Fibroblast of villous mesenchyme (primary cell): Measurements from ENCODE around the gene LDLRAD1. TPM values are rescaled to one million over a fixed set of nuclear protein-coding genes. Genes with fewer than 3 reads are reported as not detected.
"Not testable (repeated sequence)": the region's sequence is repeated elsewhere in the genome, so short reads cannot be mapped to it uniquely, and the experiment has no call there.

Experiments used
- DNase-seq: peaks from one replicate; pipeline ENCODE4 v3.0.0-alpha.2; 2010; ENCODE audit warnings: low read depth
- H3K4me3 ChIP-seq: 2 replicates; pipeline ENCODE4 v1.5.1; 2011; ENCODE audit warnings: low read depth, mild to moderate bottlenecking, low read length
- CTCF ChIP-seq: IDR thresholded peaks from 2 replicates; pipeline ENCODE4 v1.5.1; 2012; ENCODE audit warnings: low read depth, mild to moderate bottlenecking, low read length; ENCODE audit not compliant: insufficient read depth
- total RNA-seq: library from RNA; depleted of rRNA; stranded (reverse); fragments of >200 nt; gene quantifications from 2 replicates; pipeline ENCODE4 v1.2.3, GENCODE V29; 2012

The LDLRAD1 gene
- total RNA-seq, 1 donor, result not detected

GRCh38 chr1:54002544-54003248 is 15.3 kb downstream of the LDLRAD1 start:
- TF ChIP-seq CTCF, result no peak
- DNase-seq, result no peak
- H3K4me3 ChIP-seq, result no peak overlapping the region

DNA sequence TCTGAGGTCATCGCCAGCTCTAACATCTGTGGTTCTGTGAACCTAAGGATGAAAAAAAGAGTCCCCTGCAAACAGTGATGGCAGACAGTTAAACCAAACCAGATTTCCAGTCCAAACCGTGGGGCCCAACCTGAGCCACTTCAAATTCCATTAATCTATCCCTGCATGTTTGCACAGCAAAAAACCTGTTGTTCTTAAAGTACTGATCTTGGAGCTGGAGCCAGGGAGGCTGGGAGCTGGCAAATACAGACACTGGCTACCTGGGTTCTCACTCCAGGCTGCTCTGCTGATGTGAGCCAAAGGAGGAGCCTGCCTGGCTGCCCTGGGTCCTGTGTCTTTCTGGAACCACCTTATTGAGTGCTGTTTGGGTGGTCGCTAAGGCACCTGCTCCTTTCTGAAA is 16.4 kb downstream of the LDLRAD1 start:
- DNase-seq, result no peak
- no peak overlapping the region for H3K4me3 ChIP-seq
- TF ChIP-seq CTCF, result no peak

- TF ChIP-seq CTCF, result no peak
- DNase-seq, result no peak
- H3K4me3 ChIP-seq, result no peak overlapping the region
Measured at GRCh38 chr1:53999920-54000319, 18.1 kb downstream of the LDLRAD1 start.

DNA sequence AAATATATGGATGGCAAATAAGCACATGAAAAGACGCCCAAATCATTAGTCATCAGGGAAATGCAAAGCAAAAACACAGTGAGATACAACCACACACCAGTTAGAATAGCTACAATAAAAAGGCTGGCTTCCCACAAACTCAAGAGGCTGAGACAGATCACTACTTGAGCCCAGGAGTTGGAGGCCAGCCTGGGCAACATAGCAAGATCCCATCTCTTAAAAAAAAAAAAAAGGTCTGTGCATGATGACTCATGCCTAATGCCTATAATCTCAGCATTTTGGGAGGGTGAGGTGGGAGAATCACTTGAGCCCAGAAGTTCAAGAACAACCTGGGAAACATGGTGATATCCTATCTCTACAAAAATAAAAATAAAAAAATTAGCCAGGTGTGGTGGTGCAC is 19.8 kb downstream of the LDLRAD1 start:
- TF ChIP-seq CTCF, result no peak

GRCh38 chr1:53995683-53996082 is 22.3 kb downstream of the LDLRAD1 start:
- DNase-seq, result no peak
- no peak overlapping the region for H3K4me3 ChIP-seq
- TF ChIP-seq CTCF, result no peak

More for the DNA sequence above, 19.8 kb downstream of the LDLRAD1 start:
- no peak overlapping the region for H3K4me3 ChIP-seq
- no peak for DNase-seq

GRCh38 chr1:53994516-53994915 is 23.5 kb downstream of the LDLRAD1 start:
- not testable (repeated sequence) for DNase-seq, H3K4me3 ChIP-seq

DNA sequence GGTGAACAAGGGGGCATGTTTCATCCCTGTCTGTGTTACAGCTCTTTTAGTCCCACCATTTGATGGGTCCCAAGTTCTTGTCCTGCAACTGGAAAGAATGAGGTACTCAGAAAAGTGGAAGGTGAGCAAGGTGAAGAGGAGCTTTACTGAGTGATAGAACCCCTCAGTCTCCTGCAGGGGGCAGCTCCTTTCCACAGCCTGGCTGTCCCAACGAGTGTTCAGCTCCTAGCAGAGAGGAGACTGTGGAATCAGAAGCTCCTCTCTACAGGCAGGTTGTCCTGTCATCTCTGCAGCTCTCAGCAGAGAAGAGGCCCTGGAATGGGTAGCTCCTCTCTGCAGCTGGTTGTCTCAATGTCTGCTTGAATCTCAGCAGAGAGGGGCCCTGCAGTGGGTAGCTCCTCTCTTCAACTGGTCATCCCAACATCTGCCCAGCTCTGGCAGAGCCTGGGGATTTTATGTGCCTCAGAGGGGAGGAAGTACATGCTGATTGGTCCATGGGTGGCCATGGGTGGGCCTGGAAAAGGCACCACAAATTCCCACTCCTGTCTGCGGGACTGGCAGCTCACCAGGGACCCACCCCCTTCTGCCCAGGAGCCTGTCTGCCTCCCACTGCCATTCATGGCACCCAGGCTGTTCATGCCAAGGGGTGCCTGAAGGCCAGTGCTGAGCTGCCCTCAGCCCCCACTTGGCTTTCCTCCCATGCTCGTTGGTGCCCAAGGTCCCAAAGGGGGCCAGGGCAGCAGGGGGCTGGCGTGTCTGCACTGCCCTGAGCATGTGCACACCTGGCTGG is 25.7 kb downstream of the LDLRAD1 start:
- no peak overlapping the region for H3K4me3 ChIP-seq
- DNase-seq, result peak; percentile 12
- peak; percentile 46 for TF ChIP-seq CTCF
